Stimulated activated CD4-positive, alpha-beta T cell treated with anti-CD3 and anti-CD28 coated beads, Interleukin-15, amount 100 ng/mL, for 48 hours (primary cell): ENCODE measurements around the gene IRF9.

Source experiments
- DNase-seq, 2 donors: peaks; one replicate each; pipeline ENCODE4 v3.0.0-alpha.2; 2020; ENCODE audit warnings: low read depth in 2 of 2

IRF9 gene

DNA sequence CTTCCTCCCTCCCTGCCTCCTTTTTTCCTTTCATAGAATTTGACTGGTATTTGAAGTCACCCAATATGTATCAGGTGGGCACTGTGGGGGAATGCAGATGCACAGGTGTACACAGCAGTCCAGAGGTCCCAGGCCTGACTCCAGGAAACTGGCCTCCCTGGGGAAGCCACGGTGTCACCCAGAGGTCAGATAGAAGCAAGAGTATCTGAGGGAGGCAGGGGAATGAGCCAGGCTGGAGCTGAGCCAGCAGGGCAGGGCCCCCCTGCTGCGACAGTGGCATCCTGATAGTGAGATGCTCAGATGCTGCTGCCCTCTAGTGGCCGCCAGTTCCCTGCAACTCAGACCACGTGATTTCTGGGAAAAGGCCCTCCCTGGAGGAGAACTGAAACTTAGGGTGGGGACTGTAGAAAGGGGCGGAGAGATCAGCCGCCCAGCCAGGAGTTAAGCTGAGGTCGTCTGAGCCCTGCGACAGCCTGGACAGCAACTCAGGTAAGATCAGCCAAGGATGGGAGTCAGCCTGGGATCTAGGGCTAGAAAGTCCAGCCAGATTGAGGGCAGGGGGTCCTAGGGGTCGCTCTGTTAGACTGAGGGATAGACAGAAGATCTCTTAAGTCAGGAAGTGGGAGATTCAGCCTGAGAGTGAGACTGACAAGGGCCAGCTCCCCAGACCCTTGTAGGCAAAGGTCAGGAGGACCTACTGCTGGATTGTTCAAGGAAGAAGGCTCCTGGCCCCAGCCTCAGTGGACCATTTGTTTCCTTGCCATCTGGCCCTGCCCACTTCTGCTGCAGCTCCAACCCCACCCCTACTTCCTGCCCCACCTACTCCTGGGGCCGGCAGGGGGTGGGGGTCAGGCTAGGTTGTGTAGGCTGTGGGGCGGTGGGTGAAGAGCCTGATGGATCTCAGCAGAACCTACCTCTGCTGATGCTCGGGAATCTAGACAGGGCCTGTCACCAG lies at the start of gene IRF9:
Gene IRF9, plus strand, starts transcription at position 416 of the 955 bp plus-strand sequence. CDS start 880 bp downstream, outside the sequence.
- DNase-seq = peak; percentile 95 to 97

DNA sequence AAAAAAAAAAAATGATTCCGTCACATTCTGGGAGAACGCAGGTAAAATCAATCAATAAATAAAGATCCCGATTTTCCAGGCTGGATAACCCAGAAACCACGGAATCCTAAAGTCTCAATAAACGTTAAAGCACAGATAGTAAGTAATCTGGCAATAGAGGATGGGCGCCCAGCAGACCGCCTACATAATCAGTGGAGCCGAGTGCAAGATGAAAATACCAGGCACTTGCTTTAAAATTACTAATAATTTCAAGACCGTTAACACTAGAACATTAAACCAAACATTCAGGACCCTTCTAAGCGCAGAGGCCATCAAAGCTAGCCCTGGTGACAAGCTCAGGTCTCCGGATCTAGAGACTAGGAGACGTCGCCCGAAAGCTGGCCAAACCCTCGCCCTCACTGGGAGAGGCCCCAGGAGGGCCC lies 47.7 kb upstream of the IRF9 start:
- no peak for DNase-seq

DNA sequence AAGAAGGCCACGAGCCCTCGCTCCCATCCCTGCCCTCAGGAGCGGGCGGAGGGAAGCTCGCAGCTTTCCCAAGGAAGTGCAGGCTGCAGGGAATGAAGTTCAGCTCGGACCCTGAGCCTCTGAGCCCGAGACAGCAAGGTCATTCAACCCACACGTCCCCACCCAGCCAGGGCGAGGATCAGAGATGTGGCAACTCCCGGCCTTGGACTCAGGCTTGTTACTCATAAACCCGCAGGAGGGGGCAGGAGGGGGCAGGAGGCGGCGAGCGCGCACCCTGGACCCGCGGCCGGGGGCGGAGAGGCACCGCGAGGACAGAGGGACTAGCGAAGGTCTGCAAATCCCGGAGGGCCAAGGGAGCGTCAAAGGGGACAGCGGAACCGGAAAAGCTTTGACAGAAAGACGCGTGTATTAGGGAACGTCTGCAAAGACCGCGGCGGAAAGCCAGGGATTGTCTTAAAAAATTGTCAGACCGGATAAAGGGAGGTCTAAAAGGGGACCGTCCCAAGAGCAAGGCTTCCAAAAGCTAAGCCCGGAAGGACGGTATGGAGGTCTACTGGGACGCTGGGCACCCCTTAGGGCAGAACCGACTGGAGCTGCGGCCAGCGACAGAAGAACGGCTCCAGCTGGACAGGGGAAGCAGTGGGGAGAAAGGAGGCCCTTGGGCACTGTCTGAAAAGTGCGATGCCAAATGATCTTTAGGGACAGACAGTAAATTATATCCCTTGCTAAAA lies 47.1 kb upstream of the IRF9 start:
- peak; percentile 76 to 80 for DNase-seq

DNA sequence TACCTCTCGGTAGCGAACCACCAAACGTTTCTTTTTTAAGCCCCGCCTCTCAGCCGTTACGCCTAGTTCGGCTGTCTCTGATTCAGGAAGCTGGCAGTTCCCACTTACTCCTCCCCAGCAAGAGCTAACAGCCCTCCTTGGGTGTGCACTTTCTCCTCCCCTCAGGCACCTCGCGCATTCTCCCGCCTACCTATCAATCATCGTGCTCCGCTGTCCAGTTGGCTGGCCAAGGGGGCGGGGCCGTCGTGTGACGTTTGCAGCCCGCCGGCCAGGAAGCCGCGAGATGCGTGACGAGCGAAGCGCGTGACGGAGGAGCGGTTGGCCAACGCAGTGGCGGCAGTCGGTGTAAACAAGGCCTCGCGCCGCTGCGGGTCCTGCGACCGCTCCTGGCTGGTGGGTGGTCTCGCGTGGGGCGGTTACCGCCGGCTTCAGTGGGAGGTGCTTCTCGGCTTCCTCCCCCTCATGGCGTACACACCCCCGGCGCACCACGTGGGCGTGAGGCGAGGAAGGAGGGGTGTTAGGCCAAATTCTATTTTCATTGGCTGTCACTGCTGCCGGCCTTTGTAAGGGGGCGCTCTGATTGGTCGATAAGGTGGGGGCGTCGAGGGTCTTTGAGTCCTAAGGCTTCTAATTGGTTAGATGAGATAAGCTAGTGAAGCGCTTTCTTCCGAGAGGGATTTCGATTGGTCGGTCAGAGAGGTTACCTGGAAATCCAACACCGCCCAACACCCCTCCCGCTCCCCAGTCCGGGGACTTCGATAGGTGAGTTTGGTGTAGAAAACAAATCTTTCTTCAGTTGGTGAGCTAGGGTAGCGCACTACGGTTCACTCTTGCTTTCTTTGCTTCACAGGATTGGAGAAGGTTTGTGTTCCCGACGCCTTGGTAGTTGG lies 46.3 kb upstream of the IRF9 start, which contains the start of the genes DCAF11 and NRL:
Gene DCAF11, plus strand, starts transcription at position 246 of the 890 bp plus-strand sequence. CDS start 818 bp downstream, outside the sequence.
Gene NRL, minus strand, starts transcription at position 418 of the 890 bp plus-strand sequence. CDS start 32,101 bp downstream, outside the sequence.
- DNase-seq = peak; percentile 96 to 98

- no peak for DNase-seq
Observed at GRCh38 chr14:24115422-24116127, 45.5 kb upstream of the IRF9 start.

GRCh38 chr14:24116128-24116814 lies 44.8 kb upstream of the IRF9 start:
- DNase-seq = no peak

- no peak for DNase-seq
Observed at GRCh38 chr14:24117179-24117578, 43.9 kb upstream of the IRF9 start.

- DNase-seq = no peak
Observed at GRCh38 chr14:24119691-24120090, 41.4 kb upstream of the IRF9 start.

- DNase-seq = no peak
Observed at GRCh38 chr14:24121210-24121609, 39.9 kb upstream of the IRF9 start.

DNA sequence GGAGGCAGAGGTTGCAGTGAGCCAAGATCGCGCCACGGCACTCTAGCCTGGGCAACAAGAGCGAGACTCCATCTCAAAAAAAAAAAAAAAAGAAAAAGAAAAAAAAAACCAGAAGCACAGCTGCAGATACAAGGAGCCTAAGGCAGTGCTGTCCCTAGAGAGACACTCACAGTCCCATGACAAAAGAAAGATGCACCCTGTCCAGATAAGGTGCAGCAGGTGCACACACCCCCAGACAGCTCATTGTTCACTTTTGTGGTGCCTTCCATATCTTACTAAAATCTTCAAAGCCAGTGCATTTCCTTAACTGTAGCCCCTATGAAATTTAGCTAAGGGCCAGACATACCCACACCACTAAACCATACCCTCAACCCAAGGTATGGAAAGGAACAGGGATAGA lies 38.6 kb upstream of the IRF9 start:
- DNase-seq = no peak

DNA sequence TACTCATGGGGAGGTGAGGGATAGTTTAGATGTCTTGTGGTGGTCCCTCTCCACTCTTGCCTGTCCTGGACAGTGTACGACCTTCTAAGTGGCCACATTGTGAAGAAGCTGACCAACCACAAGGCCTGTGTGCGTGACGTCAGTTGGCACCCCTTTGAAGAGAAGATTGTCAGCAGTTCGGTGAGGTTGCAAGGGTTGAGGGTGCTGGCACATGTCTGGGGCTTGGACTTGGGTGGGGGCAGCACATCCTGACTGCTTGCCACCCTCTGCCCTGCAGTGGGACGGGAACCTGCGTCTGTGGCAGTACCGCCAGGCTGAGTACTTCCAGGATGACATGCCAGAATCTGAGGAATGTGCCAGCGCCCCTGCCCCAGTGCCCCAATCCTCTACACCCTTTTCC lies 38.2 kb upstream of the IRF9 start:
- DNase-seq = no peak

DNA sequence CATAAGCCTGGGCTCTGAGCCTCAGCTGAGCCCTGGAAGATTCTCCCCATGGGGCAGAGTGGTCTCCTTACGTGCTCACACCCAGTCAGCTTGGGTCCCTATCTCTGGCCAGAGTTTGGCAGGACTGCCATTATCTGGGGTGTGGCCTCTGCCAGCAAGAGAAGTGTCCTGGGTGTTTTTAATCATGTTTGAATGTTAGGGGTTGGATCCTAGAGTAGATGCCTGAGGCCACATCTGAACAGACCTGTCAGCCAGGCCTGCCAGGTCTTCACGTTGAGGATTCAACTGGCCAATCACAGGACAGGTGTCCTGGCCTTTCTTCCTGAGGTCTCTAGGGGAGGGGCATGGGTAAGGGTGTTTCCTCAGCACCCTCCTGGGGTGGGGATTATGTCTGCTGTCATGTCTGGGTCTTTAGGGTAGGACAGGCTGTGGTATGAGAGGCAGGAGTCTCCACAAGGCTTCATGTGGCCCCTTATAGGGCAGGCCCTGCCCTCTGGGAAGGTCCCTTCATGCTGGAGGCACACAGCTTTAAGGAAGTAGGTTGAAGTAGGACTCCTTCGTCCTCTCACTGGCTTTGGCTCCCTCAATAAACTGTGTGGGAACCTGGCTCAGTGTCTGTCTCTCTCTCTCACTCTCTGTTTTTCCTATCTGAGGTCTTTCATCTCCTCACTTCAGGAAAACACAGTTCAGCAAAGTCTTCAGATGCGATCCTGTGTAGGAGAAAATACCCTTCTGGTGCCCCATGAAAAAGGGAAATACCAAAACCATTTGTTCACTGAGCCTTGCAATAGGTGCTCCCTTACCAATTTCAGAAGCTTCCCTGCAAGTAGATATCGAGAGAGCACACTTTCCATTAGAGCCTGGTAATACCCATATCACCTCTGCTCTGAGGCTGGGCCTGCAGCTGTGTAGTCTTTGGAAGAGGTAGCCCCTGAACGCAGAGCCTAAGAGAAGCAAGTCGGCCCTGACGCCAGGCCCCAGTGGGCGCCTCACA lies 37.3 kb upstream of the IRF9 start:
- DNase-seq = no peak

GRCh38 chr14:24126939-24127338 lies 34.1 kb upstream of the IRF9 start:
- DNase-seq = no peak

DNA sequence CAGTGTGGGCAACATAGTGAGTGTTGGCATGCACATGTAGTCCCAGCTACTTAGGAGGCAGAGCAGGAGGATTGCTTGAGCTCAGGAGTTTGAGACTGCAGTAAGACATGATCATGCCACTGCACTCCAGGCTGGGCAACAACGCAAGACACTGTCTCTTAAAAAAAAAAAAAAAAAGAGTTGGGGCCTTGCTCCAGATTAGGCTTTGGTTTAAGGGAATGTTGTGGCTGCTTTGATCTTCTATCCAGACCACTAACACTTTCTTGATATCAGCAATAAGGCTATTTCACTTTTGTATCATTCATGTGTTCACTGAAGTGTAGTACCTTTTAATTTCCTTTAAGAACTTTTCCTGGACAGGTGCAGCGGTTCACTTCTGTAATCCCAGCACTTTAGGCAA lies 33.4 kb upstream of the IRF9 start:
- DNase-seq = no peak

- DNase-seq = no peak
Observed at GRCh38 chr14:24129410-24129998, 31.6 kb upstream of the IRF9 start.

- no peak for DNase-seq
Observed at GRCh38 chr14:24130380-24130716, 30.7 kb upstream of the IRF9 start, which contains the start of gene FITM1. Gene FITM1 (plus strand): TSS chr14:24130659. CDS start chr14:24131564, 905 bp downstream.

GRCh38 chr14:24130717-24131548 lies 30.1 kb upstream of the IRF9 start:
- DNase-seq = no peak

GRCh38 chr14:24131549-24131966 lies 29.5 kb upstream of the IRF9 start:
- no peak for DNase-seq
